Activated CD8-positive, alpha-beta memory T cell treated with anti-CD3 and anti-CD28 coated beads, Interleukin-2, amount 50 U/mL, for 48 hours (primary cell): Measurements from ENCODE around the gene TH.
"Not testable (repeated sequence)": the region's sequence is repeated elsewhere in the genome, so short reads cannot be mapped to it uniquely, and the experiment has no call there.

Experiments used
- DNase-seq: peaks from one replicate; pipeline ENCODE4 v3.0.0-alpha.2; 2020

Gene TH

GRCh38 chr11:2194877-2195755, 23.5 kb upstream of the TH start:
- peak; percentile 89 for DNase-seq

- not testable (repeated sequence) for DNase-seq
These were observed 22.4 kb upstream of the TH start for GRCh38 chr11:2193888-2194595.

DNA sequence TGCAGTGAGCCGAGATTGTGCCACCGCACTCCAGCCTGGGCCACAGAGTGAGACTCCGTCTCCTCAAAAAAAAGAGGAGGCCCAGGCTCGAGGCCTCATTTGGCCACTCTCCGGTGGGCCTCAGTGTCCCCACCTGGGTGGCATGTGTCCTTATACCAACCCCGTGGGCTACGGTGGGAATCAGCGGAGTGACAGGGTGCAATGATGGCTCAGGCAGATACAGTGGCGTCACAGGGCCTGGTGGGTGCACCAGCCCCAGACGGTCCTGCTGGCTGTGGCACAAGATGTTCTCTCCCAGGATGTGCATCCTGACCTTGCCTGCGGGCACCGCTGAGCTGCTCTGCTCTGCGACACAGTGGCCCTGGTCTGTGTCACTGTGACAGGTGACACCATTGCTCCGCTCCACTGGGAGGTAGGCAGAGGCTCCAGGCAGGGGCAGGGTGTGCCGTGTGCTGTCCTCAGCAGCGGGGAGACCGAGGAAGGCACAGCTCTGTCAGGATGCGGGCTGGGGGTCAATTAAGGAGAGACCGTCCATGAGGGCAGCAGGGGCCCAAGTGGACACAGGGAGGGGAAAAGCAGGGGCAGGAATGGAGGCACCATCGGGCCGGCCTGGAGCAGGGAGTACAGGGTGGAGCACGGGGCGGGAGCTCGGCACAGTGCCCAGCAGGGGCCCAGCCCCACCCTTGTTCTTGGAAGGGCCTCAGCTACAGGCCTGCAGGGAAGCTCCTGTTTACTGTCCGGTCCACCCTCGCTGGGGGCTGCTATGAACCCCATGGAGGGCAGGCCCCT, 21.7 kb upstream of the TH start:
- no peak for DNase-seq

DNA sequence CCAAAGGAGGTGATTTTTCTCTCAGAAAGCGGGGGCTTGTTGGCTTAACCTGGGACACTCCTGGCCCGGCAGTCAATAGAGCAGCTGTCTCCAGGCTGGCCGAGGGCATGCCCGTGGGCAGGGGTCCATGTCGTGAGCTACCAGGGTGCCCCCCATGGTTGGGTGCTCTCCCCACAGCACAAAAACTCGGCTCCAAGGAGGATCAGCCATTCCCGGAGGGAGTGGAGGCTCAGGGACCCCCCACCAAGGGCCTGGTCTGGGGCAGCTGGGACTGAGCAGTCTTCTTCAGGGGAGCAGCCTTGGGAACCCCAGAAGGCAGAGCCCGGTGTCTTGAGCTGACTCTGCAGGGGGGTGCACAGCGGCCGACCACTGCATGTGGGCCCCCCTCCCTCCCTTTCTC, 20.8 kb upstream of the TH start:
- no peak for DNase-seq

GRCh38 chr11:2191883-2192282, 20.3 kb upstream of the TH start:
- no peak for DNase-seq

DNA sequence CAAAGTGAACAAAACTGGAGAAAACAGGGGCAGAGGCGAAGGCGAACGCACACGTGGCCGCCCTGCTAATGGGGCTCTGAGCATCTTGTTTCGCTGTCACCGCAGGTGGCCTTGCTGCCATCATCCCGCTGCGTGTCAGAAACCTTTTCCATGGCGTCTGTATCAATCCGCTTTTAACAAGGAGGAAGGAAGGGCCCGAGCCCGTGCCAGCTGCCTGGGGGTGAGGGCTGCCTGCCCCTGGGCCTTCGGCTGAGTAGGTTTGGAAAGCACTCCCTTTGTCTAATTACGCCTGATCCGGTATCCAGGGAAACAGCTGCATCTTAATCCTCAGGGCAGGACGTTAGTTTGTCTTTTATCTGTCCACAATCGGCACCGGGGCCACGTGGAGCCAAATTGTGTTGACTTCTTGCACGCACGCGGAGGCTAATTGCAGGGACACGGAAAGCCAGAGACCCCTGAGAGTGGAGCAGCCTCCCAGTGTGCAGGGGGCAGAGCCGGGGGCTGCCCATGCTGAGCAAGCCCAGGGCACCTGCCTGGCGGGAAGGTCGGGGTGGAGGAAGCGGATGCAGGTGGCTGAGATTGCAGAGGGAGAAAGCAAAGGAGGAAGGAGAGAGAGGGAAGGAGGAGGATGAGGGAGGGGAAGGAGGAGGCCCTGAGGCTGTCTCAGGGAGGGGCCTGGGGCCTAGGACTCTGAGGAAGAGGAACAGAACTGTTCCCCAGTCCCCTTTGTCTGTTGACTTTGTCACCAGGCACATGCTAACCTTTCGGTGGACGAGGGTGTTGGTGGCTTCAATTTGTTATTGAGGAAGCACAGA, 19.2 kb upstream of the TH start:
- no peak for DNase-seq

- DNase-seq, result no peak
These were observed 18.5 kb upstream of the TH start for GRCh38 chr11:2189938-2190656.

- no peak for DNase-seq
These were observed 17.1 kb upstream of the TH start for GRCh38 chr11:2188745-2189144.

- no peak for DNase-seq
These were observed 15.7 kb upstream of the TH start for GRCh38 chr11:2187280-2187707.

- peak; percentile 69 for DNase-seq
These were observed 15.2 kb upstream of the TH start for GRCh38 chr11:2186669-2187279.

DNA sequence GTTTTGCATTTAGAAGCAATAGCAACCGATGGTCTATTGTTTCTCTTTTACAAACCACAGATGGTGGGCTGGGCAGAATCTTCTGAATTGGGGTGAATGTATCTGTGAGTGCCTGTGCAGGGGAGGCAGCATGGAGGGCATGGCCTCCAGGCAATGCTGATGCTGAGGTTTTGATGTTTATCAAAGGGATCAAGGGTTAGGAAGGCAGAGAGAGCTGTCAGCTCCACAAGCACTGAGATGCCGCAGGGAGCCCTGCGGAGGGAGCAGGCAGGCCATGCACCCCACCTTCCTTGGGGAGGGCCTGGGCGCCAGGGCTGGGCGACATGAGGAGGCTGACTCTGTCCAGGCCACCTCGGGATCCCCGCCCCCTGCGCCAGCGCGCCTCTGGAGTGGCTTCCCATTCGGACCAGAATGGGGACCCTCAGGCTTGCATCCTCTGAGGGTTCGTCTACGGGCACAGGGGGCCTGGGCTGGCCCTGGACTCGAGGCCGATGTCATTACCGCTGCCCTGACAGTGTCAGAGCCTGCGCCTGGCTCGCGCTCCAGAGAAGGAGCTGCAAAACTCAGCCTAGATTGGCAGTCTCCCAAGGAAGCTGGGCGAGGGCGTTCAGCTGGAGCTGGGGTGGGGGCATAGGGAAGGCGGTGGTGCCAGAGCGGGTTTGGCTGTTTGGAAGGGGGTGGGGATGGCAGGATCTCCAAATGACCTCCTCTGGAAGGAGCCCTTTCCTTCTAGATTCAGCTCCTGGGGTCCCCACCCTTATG, 13.9 kb upstream of the TH start:
- no peak for DNase-seq

- DNase-seq, result no peak
These were observed 11.3 kb upstream of the TH start for GRCh38 chr11:2182692-2183474.

DNA sequence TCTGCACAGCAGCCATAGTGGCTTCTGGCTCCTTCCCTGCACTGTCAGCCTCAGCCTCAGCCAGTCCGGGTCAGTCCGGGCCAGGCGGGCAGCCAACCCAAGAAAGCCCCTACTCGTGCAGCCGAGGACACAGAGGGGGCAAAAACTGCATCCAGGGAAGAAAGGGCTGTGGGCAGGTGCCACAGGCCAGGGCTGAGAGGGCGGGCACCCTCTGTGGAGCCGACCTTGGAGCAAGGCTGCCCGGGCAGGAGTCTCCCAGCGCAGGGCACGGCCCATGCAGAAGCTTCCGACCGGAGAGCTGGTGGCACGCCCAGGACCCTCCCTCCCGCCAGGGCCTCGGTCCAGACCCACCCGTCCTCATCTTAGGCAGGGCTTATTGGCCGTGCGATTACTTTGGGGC, 10.5 kb upstream of the TH start:
- no peak for DNase-seq

GRCh38 chr11:2180789-2181370, 9.3 kb upstream of the TH start:
- DNase-seq, result no peak

GRCh38 chr11:2180347-2180746, 8.7 kb upstream of the TH start:
- no peak for DNase-seq

GRCh38 chr11:2179516-2179915, 7.9 kb upstream of the TH start:
- DNase-seq, result no peak

- DNase-seq, result no peak
These were observed 7.4 kb upstream of the TH start for GRCh38 chr11:2178906-2179494.

DNA sequence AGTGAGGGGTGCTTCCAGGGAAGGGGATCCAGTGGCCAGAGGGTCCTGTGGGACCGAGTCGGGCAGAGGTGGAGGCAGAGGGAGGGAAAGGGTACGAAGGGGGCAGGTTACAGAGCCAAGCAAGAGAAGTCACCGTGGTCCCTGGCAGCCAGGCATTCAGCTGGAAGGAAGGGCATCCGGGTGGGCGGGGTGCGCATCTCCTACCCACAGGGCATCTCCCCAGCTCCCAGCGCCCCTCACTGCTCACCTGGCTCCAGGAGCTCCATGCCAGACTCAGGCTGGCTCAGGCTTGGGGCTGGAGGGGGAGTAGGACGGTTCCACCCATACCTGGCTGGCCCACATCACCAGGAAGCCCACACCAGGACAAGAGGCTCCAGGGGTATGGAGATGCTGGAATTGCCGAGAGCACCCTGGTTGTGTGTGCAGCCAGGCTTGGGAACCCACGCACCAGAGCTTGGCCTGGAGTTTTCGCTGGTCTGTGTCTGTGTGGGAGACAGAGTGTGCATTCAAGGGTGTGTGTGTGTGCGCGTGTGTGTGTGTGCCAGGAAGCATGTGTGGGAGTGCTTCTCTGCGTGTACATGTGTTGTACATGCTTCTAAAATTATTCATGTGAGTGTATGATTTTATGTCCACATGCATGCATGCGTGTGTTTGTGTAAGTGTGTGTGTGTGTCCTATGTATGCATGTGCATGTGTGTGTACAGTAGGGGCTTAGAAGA, 6.6 kb upstream of the TH start:
- not testable (repeated sequence) for DNase-seq
